HG03457 (cell line): Measurements from ENCODE around the gene SLC50A1.
"Not testable (repeated sequence)": the region's sequence is repeated elsewhere in the genome, so short reads cannot be mapped to it uniquely, and the experiment has no call there.

ENCODE experiments used
- ATAC-seq: cut with Tn5 transposase; IDR thresholded peaks from one replicate; pipeline ENCODE4 v1.9.1; 2021; ENCODE audit warnings: moderate number of reproducible peaks; ENCODE audit not compliant: unreplicated experiment

The SLC50A1 gene

DNA sequence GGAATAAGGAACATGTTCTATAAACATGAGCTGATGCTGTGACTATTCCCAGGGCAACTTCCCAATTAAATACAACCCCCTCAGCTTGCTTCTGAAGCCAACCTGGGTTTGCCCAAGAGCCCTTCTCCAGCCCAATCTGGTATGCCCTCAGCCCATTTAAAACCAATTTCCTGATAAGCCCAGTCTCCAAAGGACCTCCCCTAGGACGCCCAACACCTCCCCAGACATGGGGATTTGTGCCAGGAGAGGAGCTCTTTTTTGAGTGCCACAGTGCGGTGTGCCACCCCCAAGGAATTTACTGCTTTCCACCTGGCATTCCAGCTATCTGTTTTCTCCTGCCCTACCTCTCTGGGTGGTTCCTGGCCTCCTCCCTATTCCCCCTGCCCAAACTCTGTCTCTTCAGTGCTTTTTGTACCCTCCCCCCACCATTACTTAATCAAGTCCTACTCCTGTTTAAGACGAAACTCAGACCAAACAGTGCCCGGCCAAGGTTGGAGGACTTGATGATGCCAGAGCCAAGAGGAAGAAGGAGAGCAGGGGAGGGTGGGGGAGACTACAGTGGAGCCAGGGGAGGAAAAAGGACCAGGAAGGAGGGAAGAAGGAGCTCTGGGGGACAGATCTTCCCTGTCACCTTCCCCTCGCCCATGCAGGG lies 19.4 kb upstream of the SLC50A1 start:
- no peak for ATAC-seq

DNA sequence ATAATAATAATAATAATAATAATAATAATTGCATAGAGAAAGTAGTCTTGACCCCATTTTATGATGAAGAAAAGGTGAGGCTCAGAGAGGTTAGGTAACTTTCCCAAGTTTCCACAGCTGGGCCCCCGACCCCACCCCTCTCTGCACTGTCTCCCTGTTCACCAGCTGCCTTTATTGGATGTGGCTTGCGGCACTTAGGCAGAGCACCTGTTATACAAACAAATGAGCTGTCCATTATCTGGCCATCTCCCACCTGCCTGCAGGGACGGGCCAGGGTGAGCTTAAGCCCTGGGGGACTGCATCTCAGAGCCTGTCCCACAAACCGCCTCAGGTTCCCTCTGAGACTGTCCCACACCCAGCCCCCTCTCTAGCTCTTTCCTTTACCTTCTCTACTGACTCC lies 18.0 kb upstream of the SLC50A1 start:
- no peak for ATAC-seq

DNA sequence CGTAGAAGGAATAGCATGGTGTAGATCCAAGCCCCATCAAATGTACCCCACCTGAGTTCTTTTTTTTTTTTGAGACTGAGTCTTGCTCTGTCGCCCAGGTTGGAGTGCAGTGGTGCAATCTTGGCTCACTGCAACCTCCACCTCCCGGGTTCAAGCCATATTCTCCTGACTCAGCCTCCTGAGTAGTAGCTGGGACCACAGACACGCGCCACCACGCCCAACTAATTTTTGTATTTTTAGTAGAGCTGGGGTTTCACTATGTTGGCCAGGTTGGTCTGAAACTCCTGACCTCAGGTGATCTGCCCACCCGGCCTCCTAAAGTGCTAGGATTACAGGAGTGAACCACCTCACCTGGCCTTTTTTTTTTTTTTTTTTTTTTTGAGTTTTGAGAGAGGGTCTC lies 17.6 kb upstream of the SLC50A1 start:
- ATAC-seq: not testable (repeated sequence)

GRCh38 chr1:155120253-155120652 lies 15.4 kb upstream of the SLC50A1 start:
- no peak for ATAC-seq

GRCh38 chr1:155121249-155121648 lies 14.4 kb upstream of the SLC50A1 start:
- ATAC-seq: no peak

GRCh38 chr1:155122308-155122707 lies 13.3 kb upstream of the SLC50A1 start:
- ATAC-seq: no peak

DNA sequence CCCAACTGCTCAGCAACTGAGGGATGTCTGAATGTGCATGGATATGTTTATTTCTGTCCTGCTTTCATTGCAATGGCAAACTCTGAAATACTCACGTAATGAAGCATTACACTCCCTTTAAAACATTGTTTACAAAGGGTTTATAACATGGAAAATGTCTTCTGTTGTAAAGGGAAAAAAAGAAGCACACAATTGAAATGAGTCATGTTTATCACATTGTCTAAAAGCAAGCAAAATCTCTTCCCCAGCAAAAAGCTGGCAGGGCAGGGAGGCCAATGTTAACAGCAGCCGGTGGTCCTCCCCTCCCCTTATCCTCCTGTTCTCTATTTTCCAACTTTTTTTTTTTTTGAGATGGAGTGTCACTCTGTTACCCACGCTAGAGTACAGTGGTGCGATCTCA lies 11.9 kb upstream of the SLC50A1 start:
- ATAC-seq: no peak

DNA sequence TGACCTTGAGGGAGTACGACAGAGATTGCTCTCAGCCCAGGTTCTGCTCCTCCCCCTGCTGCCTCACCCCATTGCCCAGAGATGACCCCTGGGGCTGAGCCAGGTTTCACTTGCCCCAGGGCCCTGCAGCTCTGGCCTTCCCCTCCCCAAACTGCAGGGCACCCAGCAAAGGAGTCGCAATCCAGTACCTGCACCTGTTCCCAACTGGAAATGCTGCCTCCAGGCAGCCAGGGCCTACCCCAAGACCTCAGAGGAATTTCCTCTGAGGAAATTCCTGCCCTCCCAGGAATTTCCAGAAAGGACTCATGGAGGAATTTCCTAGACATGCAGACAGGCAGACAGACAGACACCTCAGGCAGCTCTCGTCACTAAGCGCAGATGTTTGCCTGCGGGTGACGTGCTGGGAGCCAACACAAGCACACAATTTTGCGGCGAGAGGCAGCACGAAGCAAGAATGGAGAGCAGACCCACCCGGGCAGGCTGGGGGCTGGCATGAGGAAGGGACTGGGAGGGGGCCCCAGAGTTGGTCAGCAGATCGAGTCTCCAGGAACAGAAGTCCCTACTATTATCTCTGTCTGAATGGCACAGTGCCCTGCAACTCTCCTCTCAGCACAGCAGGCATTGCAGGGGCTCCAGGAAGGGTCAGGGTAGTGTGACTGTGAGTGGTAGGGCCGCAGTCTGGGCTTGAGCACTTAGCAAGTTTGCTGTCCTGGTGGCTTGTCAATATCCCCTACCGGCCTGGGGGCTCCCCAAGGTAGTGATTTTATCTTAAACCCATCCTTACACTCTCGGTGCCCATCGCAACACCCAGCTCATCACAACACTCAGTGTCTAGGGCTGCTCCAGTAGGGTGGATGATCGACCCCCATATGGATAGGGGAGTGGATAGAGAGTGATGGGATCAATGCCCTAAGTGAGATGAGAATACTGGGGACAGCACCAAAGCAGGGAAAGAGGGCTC lies 10.9 kb upstream of the SLC50A1 start:
- ATAC-seq: no peak

GRCh38 chr1:155125511-155125945 lies 10.1 kb upstream of the SLC50A1 start:
- no peak for ATAC-seq

- ATAC-seq: no peak
These were observed 9.6 kb upstream of the SLC50A1 start for GRCh38 chr1:155125946-155126555.

GRCh38 chr1:155126556-155127104 lies 9.0 kb upstream of the SLC50A1 start:
- ATAC-seq: no peak

GRCh38 chr1:155127105-155127966 lies 8.3 kb upstream of the SLC50A1 start, which contains the start of gene EFNA1:
Gene EFNA1, plus strand, starts transcription at chr1:155127876. Its CDS starts 102 bp downstream, at chr1:155127978.
- no peak for ATAC-seq

- ATAC-seq: no peak
These were observed 7.5 kb upstream of the SLC50A1 start for GRCh38 chr1:155127967-155128754.

DNA sequence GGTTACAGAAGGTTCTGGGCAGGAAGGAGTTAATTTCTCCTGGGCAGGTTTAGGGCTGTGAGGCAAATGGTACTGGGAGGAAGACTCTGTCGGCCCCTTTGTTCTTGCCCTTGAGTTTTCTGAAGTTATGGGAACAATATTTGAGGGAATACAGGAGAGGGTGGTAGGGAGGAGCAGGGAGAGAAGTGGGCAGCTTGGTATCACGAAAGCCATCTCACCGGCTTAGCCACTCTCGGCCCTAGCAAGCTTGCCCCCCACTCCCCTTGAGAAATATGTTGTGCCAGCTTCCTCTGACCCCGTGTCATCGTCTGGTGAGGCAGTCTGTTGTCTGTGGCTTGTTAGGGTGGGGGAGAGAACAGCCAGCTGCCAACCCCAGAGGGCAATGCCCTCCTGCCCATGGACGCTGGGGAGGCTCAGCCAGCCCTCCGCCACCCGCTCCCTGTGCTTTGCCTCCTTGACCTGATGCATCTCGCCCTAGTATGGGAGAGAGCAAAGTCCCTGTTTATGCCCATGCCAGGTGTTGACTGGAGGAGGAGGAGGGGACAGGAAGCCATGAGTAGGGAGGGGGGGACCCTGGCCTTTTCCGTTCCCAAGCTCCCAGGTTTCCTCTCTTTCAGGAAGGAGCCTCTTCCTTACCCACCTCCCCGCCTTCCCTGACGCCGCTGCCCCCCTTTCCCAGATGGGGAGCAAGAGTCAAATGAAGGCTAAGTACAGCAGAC lies 6.7 kb upstream of the SLC50A1 start:
- no peak for ATAC-seq

DNA sequence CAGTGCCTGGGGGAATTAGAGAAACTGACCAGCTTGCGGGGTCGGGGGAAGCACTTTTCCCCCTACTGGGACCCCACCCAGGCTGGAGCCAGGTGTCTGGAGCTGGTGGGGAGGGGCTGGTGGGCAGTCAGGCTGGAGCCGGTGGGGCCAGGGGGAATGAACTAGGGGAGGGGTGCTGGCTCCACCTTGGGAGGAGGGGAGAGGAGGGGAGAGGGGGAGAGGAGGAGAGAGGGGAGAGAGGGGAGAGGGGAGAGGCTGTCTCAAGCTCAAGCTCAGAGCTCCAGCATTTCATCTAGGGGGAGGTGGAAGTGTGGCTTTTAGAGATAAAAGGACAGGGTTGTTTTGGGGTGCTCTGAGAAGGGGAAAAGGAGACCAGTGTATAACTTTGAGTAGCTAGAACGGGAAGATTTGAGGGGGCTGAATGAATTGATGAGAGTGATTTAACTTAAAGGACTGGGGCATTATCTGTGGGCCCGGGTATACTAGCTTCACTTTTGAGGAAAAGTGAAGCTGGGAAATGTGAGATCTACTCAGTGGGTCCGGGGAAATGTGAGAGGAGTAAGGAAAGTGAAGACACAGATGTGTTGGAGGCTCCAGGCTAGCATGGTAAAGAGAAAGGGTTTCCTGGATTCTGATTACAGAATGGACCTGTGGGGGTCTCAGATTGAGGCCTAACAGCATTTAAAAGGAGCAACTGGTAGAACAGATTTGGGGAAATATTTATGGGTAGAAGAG lies 5.2 kb upstream of the SLC50A1 start:
- ATAC-seq: no peak

- ATAC-seq: no peak
These were observed 4.4 kb upstream of the SLC50A1 start for GRCh38 chr1:155131285-155131684.

DNA sequence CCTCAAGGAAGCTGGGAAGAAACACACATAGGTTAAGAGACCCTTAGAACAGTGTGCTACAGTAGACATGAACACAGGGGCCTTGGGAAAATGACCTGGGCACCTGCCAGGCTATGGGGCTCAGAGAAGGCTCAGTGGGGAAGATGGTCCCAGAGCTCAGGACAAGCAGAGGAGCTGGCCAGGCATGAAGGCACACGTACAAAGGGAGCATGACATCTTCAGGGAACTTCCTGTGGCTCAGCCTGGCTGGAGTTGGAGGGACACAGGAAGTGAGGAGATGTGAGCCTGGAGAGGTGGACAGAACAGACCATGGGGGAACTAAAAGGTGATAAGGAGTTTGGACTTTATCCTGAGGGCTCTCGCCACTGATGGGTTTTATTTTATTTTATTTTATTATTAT lies 3.8 kb upstream of the SLC50A1 start:
- ATAC-seq: no peak

GRCh38 chr1:155133799-155134281 lies 1.8 kb upstream of the SLC50A1 start:
- no peak for ATAC-seq
